Suprapubic skin (tissue), 3 donors: ENCODE results near the gene NUP153.

Experiments
- EP300 ChIP-seq: sonication (generic); formaldehyde crosslinking; IDR thresholded peaks from one replicate; pipeline ENCODE4 v1.6.1; 2017; ENCODE audit warnings: antibody characterized with exemption
- POLR2A ChIP-seq, 2 donors: fragments of 450-650 bp; IDR thresholded peaks; one replicate each; pipeline ENCODE4 v1.6.1; 2017; ENCODE audit warnings: antibody characterized with exemption in 2 of 2, mild to moderate bottlenecking in 2 of 2, moderate library complexity in 2 of 2
- TF ChIP-seq, protein P1 (sequence below), 2 donors: fragments of 200-600 bp in 1 of 2; fragments of 450-650 bp in 1 of 2; sonication (generic) in 1 of 2; IDR thresholded peaks; one replicate each; pipeline ENCODE4 v1.5.1; 2016 to 2019; ENCODE audit warnings: antibody characterized with exemption in 2 of 2, mild to moderate bottlenecking in 1 of 2, moderate library complexity in 1 of 2

DNA sequence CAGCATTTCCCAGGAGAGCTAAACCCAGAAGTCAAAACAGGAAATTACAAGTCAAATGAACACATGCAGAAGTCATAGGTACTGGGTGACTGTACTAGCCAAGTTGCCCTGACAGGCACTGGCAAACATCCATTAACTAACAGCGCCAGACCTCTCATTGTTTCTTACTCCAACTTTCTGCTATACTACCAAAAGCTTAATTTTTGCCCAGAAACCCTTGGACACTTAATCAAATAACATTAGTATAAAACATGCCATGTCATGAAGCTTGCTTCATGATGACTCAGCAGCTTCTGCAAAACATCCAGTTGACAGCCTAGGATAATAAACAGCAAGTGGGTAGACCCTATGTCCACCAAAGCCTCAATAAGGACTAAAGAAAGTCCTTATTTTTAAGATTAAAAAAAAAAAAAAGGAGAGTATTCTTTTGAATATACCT is 3.5 kb downstream of the NUP153 start:
- no peak for TF ChIP-seq EP300
- TF ChIP-seq, protein P1, sequence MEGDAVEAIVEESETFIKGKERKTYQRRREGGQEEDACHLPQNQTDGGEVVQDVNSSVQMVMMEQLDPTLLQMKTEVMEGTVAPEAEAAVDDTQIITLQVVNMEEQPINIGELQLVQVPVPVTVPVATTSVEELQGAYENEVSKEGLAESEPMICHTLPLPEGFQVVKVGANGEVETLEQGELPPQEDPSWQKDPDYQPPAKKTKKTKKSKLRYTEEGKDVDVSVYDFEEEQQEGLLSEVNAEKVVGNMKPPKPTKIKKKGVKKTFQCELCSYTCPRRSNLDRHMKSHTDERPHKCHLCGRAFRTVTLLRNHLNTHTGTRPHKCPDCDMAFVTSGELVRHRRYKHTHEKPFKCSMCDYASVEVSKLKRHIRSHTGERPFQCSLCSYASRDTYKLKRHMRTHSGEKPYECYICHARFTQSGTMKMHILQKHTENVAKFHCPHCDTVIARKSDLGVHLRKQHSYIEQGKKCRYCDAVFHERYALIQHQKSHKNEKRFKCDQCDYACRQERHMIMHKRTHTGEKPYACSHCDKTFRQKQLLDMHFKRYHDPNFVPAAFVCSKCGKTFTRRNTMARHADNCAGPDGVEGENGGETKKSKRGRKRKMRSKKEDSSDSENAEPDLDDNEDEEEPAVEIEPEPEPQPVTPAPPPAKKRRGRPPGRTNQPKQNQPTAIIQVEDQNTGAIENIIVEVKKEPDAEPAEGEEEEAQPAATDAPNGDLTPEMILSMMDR (IDR thresholded peaks at IDR 0.05) = no peak
- TF ChIP-seq POLR2A (IDR thresholded peaks at IDR 0.05) = no peak
